ENCODE data around the gene KRT86.

The KRT86 gene

DNA sequence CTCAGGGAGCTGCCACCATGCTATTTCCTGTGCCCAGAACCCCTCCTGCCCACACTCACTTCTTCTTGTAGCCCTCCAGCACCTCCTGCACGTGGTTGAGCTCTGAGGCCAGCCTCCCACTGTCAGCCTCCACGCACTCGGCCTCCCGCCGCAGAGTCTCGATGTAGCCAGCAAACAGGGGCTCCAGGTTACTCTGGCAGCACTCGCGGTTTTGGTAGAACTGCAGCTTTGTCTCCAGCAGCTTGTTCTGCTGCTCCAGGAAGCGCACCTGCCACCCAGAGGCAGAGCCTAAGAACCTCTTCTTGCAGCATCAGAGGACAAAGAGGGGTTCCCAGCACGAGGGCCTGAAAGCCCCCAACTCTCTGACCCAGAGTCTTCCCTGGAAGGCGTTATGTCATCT, 44.7 kb downstream of the KRT86 start:
- Histone ChIP-seq H3K9me3 (ENCODE audit: low read length) (no peaks in the 10 kb centered on the region), H3K27me3 (ENCODE audit: insufficient read depth, low read length) (peaks cover 15% of the 10 kb centered on the region; the same call in 1 of the 2 replicates), H2AFZ (ENCODE audit: low read length) (no peak overlapping the region), H3K79me2 (ENCODE audit: insufficient read depth, low read length) (no peaks in the 10 kb centered on the region), H3K9ac (ENCODE audit: low read length) (no peak overlapping the region), H3F3A (ENCODE audit: insufficient read depth, low read length) (no peaks in the 10 kb centered on the region), H3K4me2 (ENCODE audit: low read length) (no peak overlapping the region), H3K4me1 (ENCODE audit: insufficient read depth, low read length, severe bottlenecking) (no peaks in the 10 kb centered on the region), H4K20me1 (ENCODE audit: insufficient read depth, low read length) (no peaks in the 10 kb centered on the region), H3K27ac (ENCODE audit: low read depth, low read length, poor library complexity, severe bottlenecking) (no peak overlapping the region), H3K4me3 (ENCODE audit: low read depth, low read length, poor library complexity, severe bottlenecking) (no peak overlapping the region), H3K9me2 (ENCODE audit: low read depth, low read length) (no peaks in the 10 kb centered on the region), H3K36me3 (ENCODE audit: insufficient read depth, low read length) (no peaks in the 10 kb centered on the region)
- TF ChIP-seq, protein P1, sequence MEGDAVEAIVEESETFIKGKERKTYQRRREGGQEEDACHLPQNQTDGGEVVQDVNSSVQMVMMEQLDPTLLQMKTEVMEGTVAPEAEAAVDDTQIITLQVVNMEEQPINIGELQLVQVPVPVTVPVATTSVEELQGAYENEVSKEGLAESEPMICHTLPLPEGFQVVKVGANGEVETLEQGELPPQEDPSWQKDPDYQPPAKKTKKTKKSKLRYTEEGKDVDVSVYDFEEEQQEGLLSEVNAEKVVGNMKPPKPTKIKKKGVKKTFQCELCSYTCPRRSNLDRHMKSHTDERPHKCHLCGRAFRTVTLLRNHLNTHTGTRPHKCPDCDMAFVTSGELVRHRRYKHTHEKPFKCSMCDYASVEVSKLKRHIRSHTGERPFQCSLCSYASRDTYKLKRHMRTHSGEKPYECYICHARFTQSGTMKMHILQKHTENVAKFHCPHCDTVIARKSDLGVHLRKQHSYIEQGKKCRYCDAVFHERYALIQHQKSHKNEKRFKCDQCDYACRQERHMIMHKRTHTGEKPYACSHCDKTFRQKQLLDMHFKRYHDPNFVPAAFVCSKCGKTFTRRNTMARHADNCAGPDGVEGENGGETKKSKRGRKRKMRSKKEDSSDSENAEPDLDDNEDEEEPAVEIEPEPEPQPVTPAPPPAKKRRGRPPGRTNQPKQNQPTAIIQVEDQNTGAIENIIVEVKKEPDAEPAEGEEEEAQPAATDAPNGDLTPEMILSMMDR (IDR thresholded peaks at IDR 0.05; ENCODE audit: low read length) = 0 out of 2 replicates have a peak, but pooled peaks have one; percentile 5
- no peak for TF ChIP-seq EZH2 (IDR thresholded peaks at IDR 0.05; ENCODE audit: borderline replicate concordance, low read length)

DNA sequence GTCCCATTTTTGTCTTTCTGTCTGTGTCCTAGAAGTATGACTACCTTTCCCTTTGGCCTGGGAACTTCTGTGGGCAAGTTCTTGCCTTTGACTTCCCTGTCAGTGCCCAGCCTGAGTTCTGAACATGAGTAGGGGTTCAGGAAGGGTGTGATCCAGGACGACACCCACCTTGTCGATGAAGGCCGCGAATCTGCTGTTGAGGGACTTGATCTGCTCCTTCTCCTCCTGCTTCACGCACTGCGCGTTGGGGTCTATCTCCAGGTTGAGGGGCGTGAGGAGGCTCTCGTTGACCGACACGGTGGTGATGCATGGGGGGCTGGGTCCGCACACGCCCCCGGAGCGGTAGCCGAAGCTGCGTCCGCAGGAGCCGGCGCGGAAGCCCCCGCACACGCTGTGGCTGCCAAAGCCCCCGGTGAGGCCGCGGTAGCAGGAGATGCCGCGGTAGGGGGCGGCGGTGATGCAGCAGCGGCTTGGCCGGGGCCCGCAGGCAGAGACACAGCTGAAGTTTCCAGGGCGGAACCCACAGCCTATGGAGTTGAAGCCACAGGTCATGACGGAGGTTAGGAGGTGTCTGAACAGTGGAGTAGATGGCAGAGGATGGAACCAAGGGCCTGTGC, 46.4 kb downstream of the KRT86 start, which contains the start of gene KRT83:
Gene KRT83 (minus strand): TSS at position 615 of the 617 bp plus-strand sequence. CDS start 63 bp downstream, at position 552.
- Histone ChIP-seq H3K9me3 (ENCODE audit: low read length) (no peaks in the 10 kb centered on the region), H3K27me3 (ENCODE audit: insufficient read depth, low read length) (0 out of 2 replicates have a peak, but pooled peaks cover 15% of the 10 kb centered on the region), H3K4me2 (ENCODE audit: low read length) (no peak within 1 kb of the TSS), H3F3A (ENCODE audit: insufficient read depth, low read length) (no peaks in the 10 kb centered on the region), H3K9ac (ENCODE audit: low read length) (no peak within 1 kb of the TSS), H3K36me3 (ENCODE audit: insufficient read depth, low read length) (no peaks in the 10 kb centered on the region), H3K9me2 (ENCODE audit: low read depth, low read length) (no peaks in the 10 kb centered on the region), H3K27ac (ENCODE audit: low read depth, low read length, poor library complexity, severe bottlenecking) (no peak within 1 kb of the TSS), H3K79me2 (ENCODE audit: insufficient read depth, low read length) (no peaks in the 10 kb centered on the region), H3K4me3 (ENCODE audit: low read depth, low read length, poor library complexity, severe bottlenecking) (no peak within 1 kb of the TSS), H2AFZ (ENCODE audit: low read length) (no peak within 1 kb of the TSS), H3K4me1 (ENCODE audit: insufficient read depth, low read length, severe bottlenecking) (no peaks in the 10 kb centered on the region), H4K20me1 (ENCODE audit: insufficient read depth, low read length) (no peaks in the 10 kb centered on the region)
- TF ChIP-seq, protein P1 (IDR thresholded peaks at IDR 0.05; ENCODE audit: low read length) = no peak
- no peak for TF ChIP-seq EZH2 (IDR thresholded peaks at IDR 0.05; ENCODE audit: borderline replicate concordance, low read length)

DNA sequence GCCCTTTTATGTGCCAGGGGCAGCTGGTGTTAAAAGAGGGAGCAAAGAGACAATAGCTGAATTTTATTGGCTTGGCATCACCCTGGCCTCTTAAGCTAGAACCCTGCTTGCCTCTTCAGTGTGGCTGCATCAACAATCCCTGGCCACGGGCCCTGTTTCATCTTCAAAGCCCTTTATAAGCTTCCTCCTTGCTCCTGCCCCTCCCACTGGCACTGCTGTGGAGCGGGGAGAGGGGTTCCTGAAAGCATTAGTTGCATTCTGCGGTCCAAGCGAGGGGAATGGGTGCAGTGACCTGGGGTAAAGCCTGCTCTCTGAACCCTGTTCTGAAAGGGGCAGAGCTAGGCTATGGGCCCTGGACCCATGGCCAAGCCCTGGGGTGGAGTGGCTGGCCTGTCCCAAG, 47.0 kb downstream of the KRT86 start:
- no peak overlapping the region for H2AFZ ChIP-seq (ENCODE audit: low read length)
- H3K27me3 ChIP-seq (ENCODE audit: insufficient read depth, low read length) = 0 out of 2 replicates have a peak, but pooled peaks cover 15% of the 10 kb centered on the region
- no peak overlapping the region for H3K27ac ChIP-seq (ENCODE audit: low read depth, low read length, poor library complexity, severe bottlenecking)
- H3K4me1 ChIP-seq (ENCODE audit: insufficient read depth, low read length, severe bottlenecking) = no peaks in the 10 kb centered on the region
- no peaks in the 10 kb centered on the region for H3K9me2 ChIP-seq (ENCODE audit: low read depth, low read length)
- no peaks in the 10 kb centered on the region for H3K9me3 ChIP-seq (ENCODE audit: low read length)
- H3K79me2 ChIP-seq (ENCODE audit: insufficient read depth, low read length) = no peaks in the 10 kb centered on the region
- TF ChIP-seq, protein P1 (IDR thresholded peaks at IDR 0.05; ENCODE audit: low read length) = no peak
- no peak for TF ChIP-seq EZH2 (IDR thresholded peaks at IDR 0.05; ENCODE audit: borderline replicate concordance, low read length)
- H3K36me3 ChIP-seq (ENCODE audit: insufficient read depth, low read length) = no peaks in the 10 kb centered on the region
- no peaks in the 10 kb centered on the region for H4K20me1 ChIP-seq (ENCODE audit: insufficient read depth, low read length)
- no peak overlapping the region for H3K4me3 ChIP-seq (ENCODE audit: low read depth, low read length, poor library complexity, severe bottlenecking)
- H3K4me2 ChIP-seq (ENCODE audit: low read length) = no peak overlapping the region
- no peak overlapping the region for H3K9ac ChIP-seq (ENCODE audit: low read length)
- no peaks in the 10 kb centered on the region for H3F3A ChIP-seq (ENCODE audit: insufficient read depth, low read length)

Data from OCI-LY1 (cell line).